Esophagus muscularis mucosa (tissue), 3 donors: ENCODE results near the gene VSIG10L.

Experiments
- CTCF ChIP-seq, 3 experiments: fragments of 200-600 bp in 2 of 3; fragments of 450-650 bp in 1 of 3; sonication (generic) in 2 of 3; IDR thresholded peaks; one replicate each; pipeline ENCODE4 v1.5.1; 2017 to 2019; ENCODE audit warnings: antibody characterized with exemption in 3 of 3, mild to moderate bottlenecking in 2 of 3, moderate library complexity in 1 of 3
- EP300 ChIP-seq: sonication (generic); formaldehyde crosslinking; IDR thresholded peaks from one replicate; pipeline ENCODE4 v1.6.1; 2017; ENCODE audit warnings: antibody characterized with exemption

- TF ChIP-seq EP300 (no peak), CTCF (IDR thresholded peaks at IDR 0.05) (no peak)
Observed at GRCh38 chr19:51294211-51294976, 47.5 kb downstream of the VSIG10L start.
